Skeletal muscle cell (primary cell): Measurements from ENCODE around the gene POGLUT2.
"Not testable (repeated sequence)": the region's sequence is repeated elsewhere in the genome, so short reads cannot be mapped to it uniquely, and the experiment has no call there.

Experiments
- DNase-seq: peaks from one replicate; pipeline ENCODE4 v3.0.0-alpha.2; 2010; ENCODE audit warnings: low read depth
- H3K4me3 ChIP-seq: 2 replicates; pipeline ENCODE4 v1.5.1; 2011; ENCODE audit warnings: low read depth, mild to moderate bottlenecking, control low read depth, low read length, moderate library complexity

POGLUT2 gene

GRCh38 chr13:102814025-102814607, 15.3 kb upstream of the POGLUT2 start:
- no peak overlapping the region for H3K4me3 ChIP-seq
- DNase-seq: no peak

GRCh38 chr13:102812611-102813287, 14.0 kb upstream of the POGLUT2 start:
- no peak overlapping the region for H3K4me3 ChIP-seq
- no peak for DNase-seq

GRCh38 chr13:102807699-102808098, 8.9 kb upstream of the POGLUT2 start:
- no peak for DNase-seq
- H3K4me3 ChIP-seq: no peak overlapping the region

- DNase-seq: no peak
- no peak overlapping the region for H3K4me3 ChIP-seq
Measured at GRCh38 chr13:102805680-102806079, 6.9 kb upstream of the POGLUT2 start.

GRCh38 chr13:102800145-102801041, 1.6 kb upstream of the POGLUT2 start:
- peak; percentile 19 for DNase-seq
- H3K4me3 ChIP-seq: peak overlapping the region; percentile 89

GRCh38 chr13:102799426-102800144, 809 bp upstream of the POGLUT2 start:
- no peak for DNase-seq

GRCh38 chr13:102793611-102794355, 5.0 kb downstream of the POGLUT2 start:
- DNase-seq: no peak
- H3K4me3 ChIP-seq: no peak overlapping the region

More at GRCh38 chr13:102799426-102800144, 809 bp upstream of the POGLUT2 start:
- peak overlapping the region; percentile 89 for H3K4me3 ChIP-seq

GRCh38 chr13:102792396-102792795, 6.4 kb downstream of the POGLUT2 start:
- no peak overlapping the region for H3K4me3 ChIP-seq
- no peak for DNase-seq

- no peak for DNase-seq
Measured at GRCh38 chr13:102788683-102789082, 10.1 kb downstream of the POGLUT2 start.

GRCh38 chr13:102784483-102784882, 14.3 kb downstream of the POGLUT2 start:
- no peak for DNase-seq
- H3K4me3 ChIP-seq: no peak overlapping the region

More at GRCh38 chr13:102788683-102789082, 10.1 kb downstream of the POGLUT2 start:
- no peak overlapping the region for H3K4me3 ChIP-seq

GRCh38 chr13:102781591-102781990, 17.2 kb downstream of the POGLUT2 start:
- DNase-seq: no peak
- H3K4me3 ChIP-seq: no peak overlapping the region

- not testable (repeated sequence) for DNase-seq, H3K4me3 ChIP-seq
Measured at GRCh38 chr13:102780656-102781055, 18.1 kb downstream of the POGLUT2 start.

GRCh38 chr13:102779436-102780159, 19.2 kb downstream of the POGLUT2 start:
- no peak overlapping the region for H3K4me3 ChIP-seq
- no peak for DNase-seq

- no peak overlapping the region for H3K4me3 ChIP-seq
- no peak for DNase-seq
Measured at GRCh38 chr13:102777736-102778135, 21.0 kb downstream of the POGLUT2 start.

GRCh38 chr13:102776271-102776670, 22.5 kb downstream of the POGLUT2 start:
- no peak overlapping the region for H3K4me3 ChIP-seq
- no peak for DNase-seq

GRCh38 chr13:102774591-102775520, 23.9 kb downstream of the POGLUT2 start:
- DNase-seq: no peak
- no peak overlapping the region for H3K4me3 ChIP-seq

GRCh38 chr13:102774214-102774568, 24.6 kb downstream of the POGLUT2 start:
- H3K4me3 ChIP-seq: peak overlapping the region; percentile 87
- DNase-seq: no peak
